DOHH2 (cell line): Measurements from ENCODE around the gene ARPC2.

ENCODE experiments used
- H3F3A ChIP-seq: fragments of 200-600 bp; sonication (generic), shearing (Covaris generic); 2 replicates; pipeline ENCODE4 v1.6.0; 2016; ENCODE audit warnings: antibody characterized with exemption, mild to moderate bottlenecking; ENCODE audit not compliant: control insufficient read depth, insufficient read depth
- H3K27ac ChIP-seq: fragments of 200-600 bp; sonication (generic); 2 replicates; pipeline ENCODE4 v1.5.1; 2014; ENCODE audit warnings: low read depth, mild to moderate bottlenecking, low read length, moderate library complexity
- H3K27me3 ChIP-seq: fragments of 200-600 bp; sonication (generic); 2 replicates; pipeline ENCODE4 v1.6.1; 2014; ENCODE audit warnings: mild to moderate bottlenecking, low read length, mixed read lengths; ENCODE audit not compliant: control insufficient read depth
- H3K36me3 ChIP-seq: fragments of 200-600 bp; sonication (generic); 2 replicates; pipeline ENCODE4 v1.6.1; 2014; ENCODE audit warnings: mild to moderate bottlenecking, low read length, moderate library complexity, mixed read lengths; ENCODE audit not compliant: control insufficient read depth
- H3K4me1 ChIP-seq: fragments of 200-600 bp; sonication (generic); 2 replicates; pipeline ENCODE4 v1.6.1; 2014; ENCODE audit warnings: mild to moderate bottlenecking, low read length, mixed read lengths; ENCODE audit not compliant: control insufficient read depth
- H3K4me2 ChIP-seq: fragments of 200-600 bp; sonication (generic); 2 replicates; pipeline ENCODE4 v1.6.0; 2014; ENCODE audit warnings: mild to moderate bottlenecking, low read length, moderate library complexity
- H3K4me3 ChIP-seq: fragments of 200-600 bp; sonication (generic); 2 replicates; pipeline ENCODE4 v1.5.1; 2014; ENCODE audit warnings: mild to moderate bottlenecking, low read length, mixed read lengths
- H3K79me2 ChIP-seq: fragments of 200-600 bp; sonication (generic); 2 replicates; pipeline ENCODE4 v1.6.1; 2014; ENCODE audit warnings: mild to moderate bottlenecking, low read length, mixed read lengths; ENCODE audit not compliant: control insufficient read depth
- H3K9me2 ChIP-seq: fragments of 200-600 bp; sonication (generic); replicated peaks from 2 replicates; pipeline ENCODE4 v1.6.1; 2014; ENCODE audit warnings: mild to moderate bottlenecking, low read length, mixed read lengths; ENCODE audit not compliant: control insufficient read depth
- H3K9me3 ChIP-seq: fragments of 200-600 bp; sonication (generic); 2 replicates; pipeline ENCODE4 v1.6.1; 2014; ENCODE audit warnings: antibody characterized with exemption, low read length, mixed read lengths; ENCODE audit not compliant: control insufficient read depth, insufficient read depth
- H4K20me1 ChIP-seq: fragments of 200-600 bp; sonication (generic); 2 replicates; pipeline ENCODE4 v1.6.0; 2014; ENCODE audit warnings: low read depth, mild to moderate bottlenecking, antibody characterized with exemption, low read length, moderate library complexity; ENCODE audit not compliant: control insufficient read depth, insufficient read depth
- EZH2phosphoT487 ChIP-seq: fragments of 200-600 bp; sonication (generic); IDR thresholded peaks from 2 replicates; pipeline ENCODE4 v1.6.1; 2017; ENCODE audit warnings: borderline replicate concordance, mild to moderate bottlenecking, antibody characterized with exemption, low read length, moderate library complexity, mixed read lengths
- TF ChIP-seq, protein P1 (sequence below): fragments of 200-600 bp; sonication (generic); IDR thresholded peaks from one replicate; pipeline ENCODE4 v1.5.1; 2014; ENCODE audit warnings: antibody characterized with exemption, mild to moderate bottlenecking, low read depth, low read length; ENCODE audit not compliant: poor library complexity, severe bottlenecking

Gene ARPC2

GRCh38 chr2:218180467-218181114 is 36.4 kb upstream of the ARPC2 start:
- H3K27ac ChIP-seq, result no peak overlapping the region

GRCh38 chr2:218184331-218184730 is 32.7 kb upstream of the ARPC2 start:
- H3K9me3 ChIP-seq, result no peaks in the 10 kb centered on the region
- H3K4me2 ChIP-seq, result no peak overlapping the region
- no peaks in the 10 kb centered on the region for H3F3A ChIP-seq

More at GRCh38 chr2:218180467-218181114, 36.4 kb upstream of the ARPC2 start:
- Histone ChIP-seq H3K36me3 (no peaks in the 10 kb centered on the region), H3K27me3 (peaks cover 16% of the 10 kb centered on the region), H3K4me2 (no peak overlapping the region), H3F3A (no peaks in the 10 kb centered on the region), H3K4me3 (no peak overlapping the region), H3K4me1 (no peaks in the 10 kb centered on the region), H4K20me1 (no peaks in the 10 kb centered on the region), H3K9me3 (no peaks in the 10 kb centered on the region), H3K79me2 (no peaks in the 10 kb centered on the region), H3K9me2 (no peaks in the 10 kb centered on the region)
- TF ChIP-seq EZH2phosphoT487, result no peak
- TF ChIP-seq, protein P1, sequence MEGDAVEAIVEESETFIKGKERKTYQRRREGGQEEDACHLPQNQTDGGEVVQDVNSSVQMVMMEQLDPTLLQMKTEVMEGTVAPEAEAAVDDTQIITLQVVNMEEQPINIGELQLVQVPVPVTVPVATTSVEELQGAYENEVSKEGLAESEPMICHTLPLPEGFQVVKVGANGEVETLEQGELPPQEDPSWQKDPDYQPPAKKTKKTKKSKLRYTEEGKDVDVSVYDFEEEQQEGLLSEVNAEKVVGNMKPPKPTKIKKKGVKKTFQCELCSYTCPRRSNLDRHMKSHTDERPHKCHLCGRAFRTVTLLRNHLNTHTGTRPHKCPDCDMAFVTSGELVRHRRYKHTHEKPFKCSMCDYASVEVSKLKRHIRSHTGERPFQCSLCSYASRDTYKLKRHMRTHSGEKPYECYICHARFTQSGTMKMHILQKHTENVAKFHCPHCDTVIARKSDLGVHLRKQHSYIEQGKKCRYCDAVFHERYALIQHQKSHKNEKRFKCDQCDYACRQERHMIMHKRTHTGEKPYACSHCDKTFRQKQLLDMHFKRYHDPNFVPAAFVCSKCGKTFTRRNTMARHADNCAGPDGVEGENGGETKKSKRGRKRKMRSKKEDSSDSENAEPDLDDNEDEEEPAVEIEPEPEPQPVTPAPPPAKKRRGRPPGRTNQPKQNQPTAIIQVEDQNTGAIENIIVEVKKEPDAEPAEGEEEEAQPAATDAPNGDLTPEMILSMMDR, result no peak

GRCh38 chr2:218186355-218186766 is 30.6 kb upstream of the ARPC2 start:
- Histone ChIP-seq H3K27ac (no peak overlapping the region), H3K9me2 (no peaks in the 10 kb centered on the region), H3K9me3 (no peaks in the 10 kb centered on the region), H3K79me2 (no peaks in the 10 kb centered on the region), H3K27me3 (peaks cover 14% of the 10 kb centered on the region), H4K20me1 (no peaks in the 10 kb centered on the region), H3K36me3 (no peaks in the 10 kb centered on the region), H3F3A (no peaks in the 10 kb centered on the region), H3K4me3 (no peak overlapping the region), H3K4me1 (peaks cover 11% of the 10 kb centered on the region), H3K4me2 (peak overlapping the region; percentile 43)
- TF ChIP-seq, protein P1, result peak; percentile 89
- TF ChIP-seq EZH2phosphoT487, result no peak

More at GRCh38 chr2:218184331-218184730, 32.7 kb upstream of the ARPC2 start:
- H3K36me3 ChIP-seq, result no peaks in the 10 kb centered on the region
- H3K27me3 ChIP-seq, result peaks cover 16% of the 10 kb centered on the region
- no peaks in the 10 kb centered on the region for H3K79me2 ChIP-seq
- no peak for TF ChIP-seq EZH2phosphoT487
- TF ChIP-seq, protein P1, result no peak
- H3K4me3 ChIP-seq, result no peak overlapping the region
- no peak overlapping the region for H3K27ac ChIP-seq
- no peaks in the 10 kb centered on the region for H4K20me1 ChIP-seq
- no peaks in the 10 kb centered on the region for H3K9me2 ChIP-seq
- peaks cover 11% of the 10 kb centered on the region for H3K4me1 ChIP-seq
